Left lung (tissue), 14 donors: Measurements from ENCODE around the gene ENTR1. TPM values are rescaled to one million over a fixed set of nuclear protein-coding genes. Genes with fewer than 3 reads are reported as not detected.

Experiments
- ATAC-seq: fragments of 200-7000 bp; cut with Tn5 transposase; one replicate; pipeline ENCODE4 v1.9.1; 2020; ENCODE audit warnings: moderate library complexity
- DNase-seq, 4 donors: peaks; one replicate each; pipeline ENCODE4 v3.0.0-alpha.2; 2013 to 2020
- H3K27ac ChIP-seq, 2 donors: fragments of 200-600 bp; sonication (generic) in 1 of 2; one replicate each; pipeline versions ENCODE4 v1.5.0 to v1.8.0; 2020 to 2021
- H3K27me3 ChIP-seq, 2 donors: fragments of 200-600 bp; sonication (generic) in 1 of 2; one replicate each; pipeline versions ENCODE4 v1.5.0 to v1.8.0; 2020 to 2021
- H3K36me3 ChIP-seq, 2 donors: fragments of 200-600 bp; sonication (generic) in 1 of 2; one replicate each; pipeline versions ENCODE4 v1.5.0 to v1.8.0; 2020 to 2021
- H3K4me1 ChIP-seq, 2 donors: fragments of 200-600 bp; one replicate each; pipeline ENCODE4 v1.8.0; 2021
- H3K4me3 ChIP-seq, 2 donors: fragments of 200-600 bp; sonication (generic) in 1 of 2; one replicate each; pipeline versions ENCODE4 v1.5.0 to v1.8.0; 2020 to 2021; ENCODE audit warnings: mild to moderate bottlenecking in 1 of 2
- H3K9me3 ChIP-seq, 2 donors: fragments of 200-600 bp; sonication (generic) in 1 of 2; one replicate each; pipeline versions ENCODE4 v1.5.0 to v1.8.0; 2020 to 2021
- intact Hi-C, 2 donors: fragments of 100-400 bp; cut with DNase I; formaldehyde crosslinking; loops; one replicate each; pipeline versions ENCODE4 v1.11.2 to v1.14.2; 2022
- long read RNA-seq, 12 donors: library from polyadenylated mRNA in 2 of 12; unstranded in 2 of 12; transcript quantifications; one replicate each; pipeline ENCODE4 v2.0.0 and lab custom pipeline, GENCODE V29; 2019 to 2026
- polyA plus RNA-seq, 6 donors: library from polyadenylated mRNA; unstranded; fragments of 120-200 nt; gene quantifications; one replicate each; pipeline ENCODE4 v1.2.1, GENCODE V29; 2013; ENCODE audit not compliant: insufficient read length in 6 of 6
- total RNA-seq, 2 donors: library from RNA; stranded (reverse); fragmentation: NEBNext Ultra II Directional; extraction: Animal tissue kit (Norgen Biotek cat#: 25700); gene quantifications; one replicate each; pipeline ENCODE4 v1.2.1, GENCODE V29; 2021
- TF ChIP-seq, protein P1 (sequence below), 2 donors: fragments of 200-600 bp; sonication (generic) in 1 of 2; IDR thresholded peaks; one replicate each; pipeline versions ENCODE4 v1.5.0 to v1.8.0; 2021; ENCODE audit warnings: antibody characterized with exemption in 2 of 2
- donor health status: DM: no; HTN: yes; CAD: no.
- donor health status: DM: no; HTN: no; CAD: no.

The ENTR1 gene, protein sequence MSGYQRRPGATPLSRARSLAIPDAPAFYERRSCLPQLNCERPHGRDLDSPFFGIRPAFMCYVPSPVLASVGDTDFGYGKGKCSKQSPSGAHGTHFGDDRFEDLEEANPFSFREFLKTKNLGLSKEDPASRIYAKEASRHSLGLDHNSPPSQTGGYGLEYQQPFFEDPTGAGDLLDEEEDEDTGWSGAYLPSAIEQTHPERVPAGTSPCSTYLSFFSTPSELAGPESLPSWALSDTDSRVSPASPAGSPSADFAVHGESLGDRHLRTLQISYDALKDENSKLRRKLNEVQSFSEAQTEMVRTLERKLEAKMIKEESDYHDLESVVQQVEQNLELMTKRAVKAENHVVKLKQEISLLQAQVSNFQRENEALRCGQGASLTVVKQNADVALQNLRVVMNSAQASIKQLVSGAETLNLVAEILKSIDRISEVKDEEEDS
- total RNA-seq = 10 to 100 TPM; 37.8 to 62.5 TPM
- polyA plus RNA-seq = 10 to 100 TPM; 40.6 to 64.5 (median 51.8) TPM
- long read RNA-seq, donor 1, partial matches to known transcripts = 0 of 6 reads
- long read RNA-seq, donor 1, other reads (novel, unspliced or antisense) = 0 of 6 reads
- long read RNA-seq, donor 2, partial matches to known transcripts = 0 of 5 reads
- long read RNA-seq, donor 2, other reads (novel, unspliced or antisense) = 0 of 5 reads
- long read RNA-seq, donor 3, partial matches to known transcripts = 0 of 1 reads
- long read RNA-seq, donor 3, other reads (novel, unspliced or antisense) = 0 of 1 reads
- long read RNA-seq, donor 4, partial matches to known transcripts = 2 of 3 reads
- long read RNA-seq, donor 4, other reads (novel, unspliced or antisense) = 0 of 3 reads
- long read RNA-seq, donor 5, partial matches to known transcripts = 0 of 7 reads
- long read RNA-seq, donor 5, other reads (novel, unspliced or antisense) = 0 of 7 reads
- long read RNA-seq, donor 6, partial matches to known transcripts = 0 of 2 reads
- long read RNA-seq, donor 6, other reads (novel, unspliced or antisense) = 0 of 2 reads
- long read RNA-seq, donor 7, partial matches to known transcripts = 0 of 3 reads
- long read RNA-seq, donor 7, other reads (novel, unspliced or antisense) = 0 of 3 reads
- long read RNA-seq, donor 8, partial matches to known transcripts = 26 of 31 reads
- long read RNA-seq, donor 8, other reads (novel, unspliced or antisense) = 0 of 31 reads
- long read RNA-seq, donor 9 = 0 reads
- long read RNA-seq, donor 10, partial matches to known transcripts = 1 of 2 reads
- long read RNA-seq, donor 10, other reads (novel, unspliced or antisense) = 0 of 2 reads
- long read RNA-seq, donor 11, partial matches to known transcripts = 39 of 44 reads
- long read RNA-seq, donor 11, other reads (novel, unspliced or antisense) = 0 of 44 reads
- long read RNA-seq, donor 12, partial matches to known transcripts = 0 of 4 reads
- long read RNA-seq, donor 12, other reads (novel, unspliced or antisense) = 0 of 4 reads

DNA sequence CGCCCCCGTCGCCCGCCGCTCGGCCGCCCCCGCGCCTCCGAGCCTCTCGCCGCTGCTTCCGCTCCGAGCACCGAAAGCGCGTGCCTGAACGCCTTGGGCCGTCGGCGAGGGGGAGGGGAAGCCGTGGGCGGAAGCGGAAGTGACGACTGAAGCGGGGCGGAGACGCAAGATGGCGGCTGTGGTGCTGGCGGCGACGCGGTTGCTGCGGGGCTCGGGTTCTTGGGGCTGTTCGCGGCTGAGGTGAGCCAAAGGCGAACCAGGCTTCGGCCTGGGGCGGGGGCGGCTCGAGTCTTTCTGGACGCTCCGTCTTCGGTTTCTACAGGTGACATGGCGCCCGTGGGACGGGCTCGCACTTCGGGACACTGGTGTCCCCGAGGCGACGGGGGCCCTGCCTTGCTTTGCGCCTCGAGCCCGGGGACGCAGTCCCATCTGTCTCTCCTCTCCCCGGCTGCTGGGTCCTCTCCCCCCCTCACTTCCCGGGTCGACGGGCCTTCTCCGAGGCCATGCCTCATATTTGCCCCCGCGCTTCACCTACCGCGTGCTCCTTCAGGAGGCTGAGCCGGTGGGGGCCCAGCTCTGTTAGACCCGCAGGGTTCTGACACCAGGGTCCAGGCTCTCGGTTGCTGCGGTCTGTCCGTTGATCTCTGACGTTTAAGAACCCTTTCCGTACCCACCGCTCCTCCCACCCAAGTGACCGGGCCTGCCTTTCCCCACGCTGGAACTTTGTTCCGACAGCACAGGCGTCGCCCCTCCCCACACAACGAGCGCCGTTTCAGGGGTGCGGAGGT, at the start of gene ENTR1, which contains the start of gene PMPCA:
ENTR1 (minus strand) TSS at position 115 of the 788 bp plus-strand sequence. CDS start 217 bp downstream, outside the sequence.
PMPCA (plus strand) TSS at position 159 of the 788 bp plus-strand sequence; CDS start at position 170, 11 bp downstream.
- peak; percentile 93 for ATAC-seq

GRCh38 chr9:136459425-136459824, 49.0 kb upstream of the ENTR1 start:
- Histone ChIP-seq H3K4me1 (no peaks in the 10 kb centered on the region), H3K4me3 (no peak overlapping the region), H3K27me3 (no peaks in the 10 kb centered on the region), H3K36me3 (peaks cover 0 to 100% of the 10 kb centered on the region in 2 donors), H3K27ac (no peak overlapping the region), H3K9me3 (no peaks in the 10 kb centered on the region)
- no peak for DNase-seq
- TF ChIP-seq, protein P1, sequence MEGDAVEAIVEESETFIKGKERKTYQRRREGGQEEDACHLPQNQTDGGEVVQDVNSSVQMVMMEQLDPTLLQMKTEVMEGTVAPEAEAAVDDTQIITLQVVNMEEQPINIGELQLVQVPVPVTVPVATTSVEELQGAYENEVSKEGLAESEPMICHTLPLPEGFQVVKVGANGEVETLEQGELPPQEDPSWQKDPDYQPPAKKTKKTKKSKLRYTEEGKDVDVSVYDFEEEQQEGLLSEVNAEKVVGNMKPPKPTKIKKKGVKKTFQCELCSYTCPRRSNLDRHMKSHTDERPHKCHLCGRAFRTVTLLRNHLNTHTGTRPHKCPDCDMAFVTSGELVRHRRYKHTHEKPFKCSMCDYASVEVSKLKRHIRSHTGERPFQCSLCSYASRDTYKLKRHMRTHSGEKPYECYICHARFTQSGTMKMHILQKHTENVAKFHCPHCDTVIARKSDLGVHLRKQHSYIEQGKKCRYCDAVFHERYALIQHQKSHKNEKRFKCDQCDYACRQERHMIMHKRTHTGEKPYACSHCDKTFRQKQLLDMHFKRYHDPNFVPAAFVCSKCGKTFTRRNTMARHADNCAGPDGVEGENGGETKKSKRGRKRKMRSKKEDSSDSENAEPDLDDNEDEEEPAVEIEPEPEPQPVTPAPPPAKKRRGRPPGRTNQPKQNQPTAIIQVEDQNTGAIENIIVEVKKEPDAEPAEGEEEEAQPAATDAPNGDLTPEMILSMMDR (IDR thresholded peaks at IDR 0.05) = no peak
- intact Hi-C loops = no loop called here
- ATAC-seq = no peak

More for the DNA sequence above, at the start of gene ENTR1, which contains the start of gene PMPCA:
- H3K4me1 ChIP-seq = peaks cover 20 to 32% of the 10 kb centered on the region in 2 donors
- H3K9me3 ChIP-seq = no peaks in the 10 kb centered on the region
- TF ChIP-seq, protein P1 (IDR thresholded peaks at IDR 0.05) = no peak
- peak within 1 kb of the TSS; percentile 71 to 86 for H3K27ac ChIP-seq
- intact Hi-C loops = no loop called here
- H3K36me3 ChIP-seq = peaks cover 0 to 61% of the 10 kb centered on the region in 2 donors
- peak within 1 kb of the TSS; percentile 73 to 97 for H3K4me3 ChIP-seq
- peak; percentile 89 to 99 (median 94) for DNase-seq
- no peaks in the 10 kb centered on the region for H3K27me3 ChIP-seq

GRCh38 chr9:136457326-136457725, 46.9 kb upstream of the ENTR1 start:
- Histone ChIP-seq H3K27ac (no peak overlapping the region), H3K9me3 (no peaks in the 10 kb centered on the region), H3K4me3 (no peak overlapping the region), H3K4me1 (no peaks in the 10 kb centered on the region), H3K36me3 (peaks cover 0 to 100% of the 10 kb centered on the region in 2 donors), H3K27me3 (no peaks in the 10 kb centered on the region)
- TF ChIP-seq, protein P1 (IDR thresholded peaks at IDR 0.05) = no peak
- intact Hi-C loops = no loop called here
- no peak for ATAC-seq
- no peak for DNase-seq

DNA sequence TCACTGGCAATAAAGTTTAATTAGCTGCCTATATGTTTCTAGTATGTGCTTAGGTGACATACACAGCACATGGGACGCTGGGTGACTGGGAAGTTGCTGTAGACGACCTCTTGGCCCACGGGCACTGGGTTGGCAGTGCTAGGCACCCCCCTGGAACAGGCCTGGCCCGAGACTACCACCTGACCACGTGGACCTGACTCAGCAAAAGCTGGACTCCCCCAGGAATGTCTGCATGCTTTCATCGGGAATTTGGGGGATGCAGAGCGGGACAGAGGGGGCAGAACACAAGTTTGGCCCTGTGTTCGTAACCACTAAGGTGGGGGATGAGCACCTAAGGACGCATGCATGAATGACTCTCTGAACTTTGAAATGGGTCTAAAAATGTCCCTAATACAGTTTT, 45.8 kb upstream of the ENTR1 start:
- peaks cover 0 to 100% of the 10 kb centered on the region in 2 donors for H3K36me3 ChIP-seq

More for the DNA sequence above, 45.8 kb upstream of the ENTR1 start:
- no peak overlapping the region for H3K4me3 ChIP-seq
- H3K27me3 ChIP-seq = no peaks in the 10 kb centered on the region
- no peaks in the 10 kb centered on the region for H3K4me1 ChIP-seq
- intact Hi-C loops = no loop called here
- no peak overlapping the region for H3K27ac ChIP-seq
- H3K9me3 ChIP-seq = no peaks in the 10 kb centered on the region
- DNase-seq (no peak), ATAC-seq (no peak)
- TF ChIP-seq, protein P1 (IDR thresholded peaks at IDR 0.05) = no peak
